WTC11 (cell line): ENCODE measurements around the gene CTNNA3. TPM values are rescaled to one million over a fixed set of nuclear protein-coding genes. Genes with fewer than 3 reads are reported as not detected.

Experiments
- ATAC-seq: fragments of 200-7000 bp; cut with Tn5 transposase; 2 replicates; pipeline ENCODE4 v1.10.0; 2021; ENCODE audit warnings: mild to moderate bottlenecking, moderate library complexity
- CTCF ChIA-PET: fragments of 300-600 bp; sonication (Branson Sonifier 250); formaldehyde crosslinking; loops from one replicate; lab custom pipeline; 2021; ENCODE audit warnings: antibody characterized with exemption; lab: Charles Lee
- POLR2A ChIA-PET: fragments of 350-600 bp; sonication (Branson Sonifier 250); formaldehyde crosslinking; loops from one replicate; lab custom pipeline; 2021; ENCODE audit warnings: antibody characterized with exemption; lab: Charles Lee
- DNase-seq: peaks from one replicate; pipeline ENCODE4 v3.0.0; 2021; ENCODE audit warnings: low spot score
- H3K27ac Mint-ChIP-seq: 2 replicates; pipeline ENCODE4 v1.8.0; 2021; ENCODE audit warnings: mixed read lengths
- H3K27me3 Mint-ChIP-seq: 2 replicates; pipeline ENCODE4 v1.8.0; 2021; ENCODE audit warnings: low read depth, mild to moderate bottlenecking, moderate library complexity, mixed read lengths
- H3K36me3 Mint-ChIP-seq: 2 replicates; pipeline ENCODE4 v1.8.0; 2021; ENCODE audit warnings: mixed read lengths
- H3K4me1 Mint-ChIP-seq: 2 replicates; pipeline ENCODE4 v1.8.0; 2022; ENCODE audit warnings: mixed read lengths
- H3K4me3 Mint-ChIP-seq: 2 replicates; pipeline ENCODE4 v1.8.0; 2021; ENCODE audit warnings: mild to moderate bottlenecking, moderate library complexity, mixed read lengths
- H3K9me3 Mint-ChIP-seq: 2 replicates; pipeline ENCODE4 v1.8.0; 2021; ENCODE audit warnings: mixed read lengths
- ATF1 ChIP-seq: sonication (generic); formaldehyde crosslinking; IDR thresholded peaks from 2 replicates; pipeline ENCODE4 v1.8.1; 2023; ENCODE audit warnings: mild to moderate bottlenecking, moderate library complexity, missing genetic modification reagents
- FOXP1 ChIP-seq: sonication (generic); formaldehyde crosslinking; IDR thresholded peaks from 2 replicates; pipeline ENCODE4 v1.8.0; 2022; ENCODE audit warnings: missing genetic modification reagents, mild to moderate bottlenecking, moderate library complexity, borderline replicate concordance
- NR1H2 ChIP-seq: sonication (generic); formaldehyde crosslinking; IDR thresholded peaks from 2 replicates; pipeline ENCODE4 v1.9.0; 2021; ENCODE audit warnings: mild to moderate bottlenecking, moderate library complexity, missing genetic modification reagents
- NR2C2 ChIP-seq: sonication (generic); formaldehyde crosslinking; IDR thresholded peaks from 2 replicates; pipeline ENCODE4 v1.8.0; 2022; ENCODE audit warnings: mild to moderate bottlenecking, missing genetic modification reagents
- NR3C1 ChIP-seq: sonication (generic); formaldehyde crosslinking; conservative IDR thresholded peaks from 2 replicates; pipeline ENCODE4 v1.8.1; 2023; ENCODE audit warnings: low read depth, mild to moderate bottlenecking, missing genetic modification reagents
- TCF7 ChIP-seq: sonication (generic); formaldehyde crosslinking; IDR thresholded peaks from 2 replicates; pipeline ENCODE4 v1.8.0; 2022; ENCODE audit warnings: mild to moderate bottlenecking, low read depth, missing genetic modification reagents, moderate library complexity
- ZNF232 ChIP-seq: sonication (generic); formaldehyde crosslinking; IDR thresholded peaks from 2 replicates; pipeline ENCODE4 v1.8.0; 2022; ENCODE audit warnings: mild to moderate bottlenecking, missing genetic modification reagents
- ZNF671 ChIP-seq: fragments of 250-450 bp; sonication (Bioruptor Pico); IDR thresholded peaks from 2 replicates; pipeline ENCODE4 v1.8.0; 2021; ENCODE audit warnings: mild to moderate bottlenecking
- total RNA-seq: library from RNA; stranded (reverse); gene quantifications from 3 replicates; pipeline ENCODE4 v1.2.3, GENCODE V29; 2021
- TF ChIP-seq, protein P1 (sequence below): sonication (generic); formaldehyde crosslinking; IDR thresholded peaks from 2 replicates; pipeline ENCODE4 v1.8.1; 2023; ENCODE audit warnings: mild to moderate bottlenecking, missing genetic modification reagents, borderline replicate concordance
- TF ChIP-seq, protein P2 (sequence below): fragments of 250-450 bp; sonication (Bioruptor Pico); IDR thresholded peaks from 2 replicates; pipeline ENCODE4 v1.9.0; 2021; ENCODE audit warnings: mild to moderate bottlenecking
- TF ChIP-seq, protein P3 (sequence below): sonication (generic); formaldehyde crosslinking; IDR thresholded peaks from 2 replicates; pipeline ENCODE4 v1.8.1; 2023; ENCODE audit warnings: mild to moderate bottlenecking, missing genetic modification reagents, moderate library complexity
- TF ChIP-seq, protein P4 (sequence below): fragments of 250-450 bp; sonication (Bioruptor Pico); IDR thresholded peaks from 2 replicates; pipeline ENCODE4 v1.9.0; 2021; ENCODE audit warnings: moderate library complexity, mild to moderate bottlenecking, inconsistent platforms, borderline replicate concordance
- TF ChIP-seq, protein P5 (sequence below): fragments of 250-450 bp; sonication (Bioruptor Pico); IDR thresholded peaks from 2 replicates; pipeline ENCODE4 v1.9.0; 2021; ENCODE audit warnings: mild to moderate bottlenecking, borderline replicate concordance
- TF ChIP-seq, protein P6 (sequence below): sonication (generic); formaldehyde crosslinking; IDR thresholded peaks from 2 replicates; pipeline ENCODE4 v1.8.0; 2022; ENCODE audit warnings: mild to moderate bottlenecking, missing genetic modification reagents
- TF ChIP-seq, protein P7 (sequence below): sonication (generic); formaldehyde crosslinking; IDR thresholded peaks from 2 replicates; pipeline ENCODE4 v1.8.0; 2023; ENCODE audit warnings: mild to moderate bottlenecking, missing genetic modification reagents
- TF ChIP-seq, protein P8 (sequence below): sonication (generic); formaldehyde crosslinking; IDR thresholded peaks from 2 replicates; pipeline ENCODE4 v1.8.1; 2023; ENCODE audit warnings: mild to moderate bottlenecking, moderate library complexity, missing genetic modification reagents

The CTNNA3 gene
- total RNA-seq, 1 experiment from 2014 or later: 6.1 TPM

DNA sequence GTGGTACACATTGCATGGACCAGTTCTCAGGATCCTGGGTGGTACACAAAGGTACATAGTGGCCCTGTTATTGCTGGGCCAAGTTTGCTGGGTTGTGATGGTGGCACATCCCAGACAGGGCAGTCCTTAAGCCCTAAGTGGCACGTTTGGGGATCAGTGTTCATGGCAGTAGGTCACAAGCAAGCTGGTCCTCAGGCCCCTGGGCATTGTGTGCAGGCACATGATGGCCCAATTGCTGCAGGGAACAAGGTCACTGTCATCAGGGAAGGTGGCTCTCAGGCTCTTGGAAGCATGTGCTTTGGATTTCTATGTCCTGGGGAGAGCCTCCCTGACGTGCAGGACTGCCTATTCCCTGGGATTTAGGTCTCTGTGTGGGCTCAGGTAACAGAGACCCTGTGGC is 1182.5 kb downstream of the CTNNA3 start:
- POLR2A ChIA-PET: no interaction called here
- no peak overlapping the region for H3K4me3 Mint-ChIP-seq
- TF ChIP-seq, protein P1, sequence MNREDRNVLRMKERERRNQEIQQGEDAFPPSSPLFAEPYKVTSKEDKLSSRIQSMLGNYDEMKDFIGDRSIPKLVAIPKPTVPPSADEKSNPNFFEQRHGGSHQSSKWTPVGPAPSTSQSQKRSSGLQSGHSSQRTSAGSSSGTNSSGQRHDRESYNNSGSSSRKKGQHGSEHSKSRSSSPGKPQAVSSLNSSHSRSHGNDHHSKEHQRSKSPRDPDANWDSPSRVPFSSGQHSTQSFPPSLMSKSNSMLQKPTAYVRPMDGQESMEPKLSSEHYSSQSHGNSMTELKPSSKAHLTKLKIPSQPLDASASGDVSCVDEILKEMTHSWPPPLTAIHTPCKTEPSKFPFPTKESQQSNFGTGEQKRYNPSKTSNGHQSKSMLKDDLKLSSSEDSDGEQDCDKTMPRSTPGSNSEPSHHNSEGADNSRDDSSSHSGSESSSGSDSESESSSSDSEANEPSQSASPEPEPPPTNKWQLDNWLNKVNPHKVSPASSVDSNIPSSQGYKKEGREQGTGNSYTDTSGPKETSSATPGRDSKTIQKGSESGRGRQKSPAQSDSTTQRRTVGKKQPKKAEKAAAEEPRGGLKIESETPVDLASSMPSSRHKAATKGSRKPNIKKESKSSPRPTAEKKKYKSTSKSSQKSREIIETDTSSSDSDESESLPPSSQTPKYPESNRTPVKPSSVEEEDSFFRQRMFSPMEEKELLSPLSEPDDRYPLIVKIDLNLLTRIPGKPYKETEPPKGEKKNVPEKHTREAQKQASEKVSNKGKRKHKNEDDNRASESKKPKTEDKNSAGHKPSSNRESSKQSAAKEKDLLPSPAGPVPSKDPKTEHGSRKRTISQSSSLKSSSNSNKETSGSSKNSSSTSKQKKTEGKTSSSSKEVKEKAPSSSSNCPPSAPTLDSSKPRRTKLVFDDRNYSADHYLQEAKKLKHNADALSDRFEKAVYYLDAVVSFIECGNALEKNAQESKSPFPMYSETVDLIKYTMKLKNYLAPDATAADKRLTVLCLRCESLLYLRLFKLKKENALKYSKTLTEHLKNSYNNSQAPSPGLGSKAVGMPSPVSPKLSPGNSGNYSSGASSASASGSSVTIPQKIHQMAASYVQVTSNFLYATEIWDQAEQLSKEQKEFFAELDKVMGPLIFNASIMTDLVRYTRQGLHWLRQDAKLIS (CRISPR knock-in tag): no peak
- TF ChIP-seq, protein P2, sequence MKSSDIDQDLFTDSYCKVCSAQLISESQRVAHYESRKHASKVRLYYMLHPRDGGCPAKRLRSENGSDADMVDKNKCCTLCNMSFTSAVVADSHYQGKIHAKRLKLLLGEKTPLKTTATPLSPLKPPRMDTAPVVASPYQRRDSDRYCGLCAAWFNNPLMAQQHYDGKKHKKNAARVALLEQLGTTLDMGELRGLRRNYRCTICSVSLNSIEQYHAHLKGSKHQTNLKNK: no peak
- TF ChIP-seq ZNF232 (CRISPR knock-in tag): no peak
- TF ChIP-seq, protein P3, sequence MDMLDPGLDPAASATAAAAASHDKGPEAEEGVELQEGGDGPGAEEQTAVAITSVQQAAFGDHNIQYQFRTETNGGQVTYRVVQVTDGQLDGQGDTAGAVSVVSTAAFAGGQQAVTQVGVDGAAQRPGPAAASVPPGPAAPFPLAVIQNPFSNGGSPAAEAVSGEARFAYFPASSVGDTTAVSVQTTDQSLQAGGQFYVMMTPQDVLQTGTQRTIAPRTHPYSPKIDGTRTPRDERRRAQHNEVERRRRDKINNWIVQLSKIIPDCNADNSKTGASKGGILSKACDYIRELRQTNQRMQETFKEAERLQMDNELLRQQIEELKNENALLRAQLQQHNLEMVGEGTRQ (CRISPR knock-in tag): no peak
- H3K27ac Mint-ChIP-seq: no peak overlapping the region
- ATAC-seq (no peak), DNase-seq (no peak)
- H3K27me3 Mint-ChIP-seq: no peaks in the 10 kb centered on the region
- peaks cover 7% of the 10 kb centered on the region for H3K4me1 Mint-ChIP-seq
- no peaks in the 10 kb centered on the region for H3K9me3 Mint-ChIP-seq
- CTCF ChIA-PET: no interaction called here
- H3K36me3 Mint-ChIP-seq: no peaks in the 10 kb centered on the region

DNA sequence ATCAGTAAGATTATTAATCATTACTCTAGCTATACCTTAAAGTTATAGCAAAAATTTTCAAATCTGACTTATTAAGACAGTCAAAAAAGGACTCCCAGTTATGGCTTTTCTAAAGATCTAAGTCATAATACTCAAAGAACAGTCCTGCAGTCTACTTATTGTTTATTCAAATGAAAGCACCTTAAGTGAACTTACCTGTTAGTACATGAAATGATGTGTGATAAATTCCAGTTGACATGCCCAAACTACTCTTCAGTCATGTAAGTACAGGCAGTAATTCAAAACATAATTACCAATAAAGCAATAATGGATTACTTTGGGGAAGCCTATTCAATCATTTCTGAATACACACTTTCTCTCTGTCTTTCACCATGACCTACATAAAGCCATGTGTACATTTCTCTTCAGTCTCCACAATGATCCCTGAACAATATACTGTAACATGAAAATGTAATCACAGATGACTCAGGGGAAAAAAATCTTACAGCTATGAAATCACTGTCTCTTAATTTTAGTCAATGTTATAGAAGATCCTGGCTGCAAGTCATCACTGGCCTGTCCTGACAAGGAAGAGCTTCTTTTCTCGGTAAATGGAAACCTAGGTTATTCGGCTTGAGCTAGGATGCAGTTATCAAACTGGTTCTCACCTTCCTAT is 1190.9 kb downstream of the CTNNA3 start:
- Mint-ChIP-seq H3K4me3 (no peak overlapping the region), H3K36me3 (no peaks in the 10 kb centered on the region), H3K27ac (no peak overlapping the region), H3K9me3 (peaks cover 4% of the 10 kb centered on the region; the same call in 1 of the 2 replicates), H3K27me3 (no peaks in the 10 kb centered on the region), H3K4me1 (no peaks in the 10 kb centered on the region)
- no peak for ATAC-seq
- ChIA-PET POLR2A (no interaction called here), CTCF (no interaction called here)
- TF ChIP-seq, protein P4, sequence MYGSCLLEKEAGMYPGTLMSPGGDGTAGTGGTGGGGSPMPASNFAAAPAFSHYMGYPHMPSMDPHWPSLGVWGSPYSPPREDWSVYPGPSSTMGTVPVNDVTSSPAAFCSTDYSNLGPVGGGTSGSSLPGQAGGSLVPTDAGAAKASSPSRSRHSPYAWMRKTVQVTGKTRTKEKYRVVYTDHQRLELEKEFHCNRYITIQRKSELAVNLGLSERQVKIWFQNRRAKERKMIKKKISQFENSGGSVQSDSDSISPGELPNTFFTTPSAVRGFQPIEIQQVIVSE (CRISPR knock-in tag): no peak
- TF ChIP-seq, protein P5, sequence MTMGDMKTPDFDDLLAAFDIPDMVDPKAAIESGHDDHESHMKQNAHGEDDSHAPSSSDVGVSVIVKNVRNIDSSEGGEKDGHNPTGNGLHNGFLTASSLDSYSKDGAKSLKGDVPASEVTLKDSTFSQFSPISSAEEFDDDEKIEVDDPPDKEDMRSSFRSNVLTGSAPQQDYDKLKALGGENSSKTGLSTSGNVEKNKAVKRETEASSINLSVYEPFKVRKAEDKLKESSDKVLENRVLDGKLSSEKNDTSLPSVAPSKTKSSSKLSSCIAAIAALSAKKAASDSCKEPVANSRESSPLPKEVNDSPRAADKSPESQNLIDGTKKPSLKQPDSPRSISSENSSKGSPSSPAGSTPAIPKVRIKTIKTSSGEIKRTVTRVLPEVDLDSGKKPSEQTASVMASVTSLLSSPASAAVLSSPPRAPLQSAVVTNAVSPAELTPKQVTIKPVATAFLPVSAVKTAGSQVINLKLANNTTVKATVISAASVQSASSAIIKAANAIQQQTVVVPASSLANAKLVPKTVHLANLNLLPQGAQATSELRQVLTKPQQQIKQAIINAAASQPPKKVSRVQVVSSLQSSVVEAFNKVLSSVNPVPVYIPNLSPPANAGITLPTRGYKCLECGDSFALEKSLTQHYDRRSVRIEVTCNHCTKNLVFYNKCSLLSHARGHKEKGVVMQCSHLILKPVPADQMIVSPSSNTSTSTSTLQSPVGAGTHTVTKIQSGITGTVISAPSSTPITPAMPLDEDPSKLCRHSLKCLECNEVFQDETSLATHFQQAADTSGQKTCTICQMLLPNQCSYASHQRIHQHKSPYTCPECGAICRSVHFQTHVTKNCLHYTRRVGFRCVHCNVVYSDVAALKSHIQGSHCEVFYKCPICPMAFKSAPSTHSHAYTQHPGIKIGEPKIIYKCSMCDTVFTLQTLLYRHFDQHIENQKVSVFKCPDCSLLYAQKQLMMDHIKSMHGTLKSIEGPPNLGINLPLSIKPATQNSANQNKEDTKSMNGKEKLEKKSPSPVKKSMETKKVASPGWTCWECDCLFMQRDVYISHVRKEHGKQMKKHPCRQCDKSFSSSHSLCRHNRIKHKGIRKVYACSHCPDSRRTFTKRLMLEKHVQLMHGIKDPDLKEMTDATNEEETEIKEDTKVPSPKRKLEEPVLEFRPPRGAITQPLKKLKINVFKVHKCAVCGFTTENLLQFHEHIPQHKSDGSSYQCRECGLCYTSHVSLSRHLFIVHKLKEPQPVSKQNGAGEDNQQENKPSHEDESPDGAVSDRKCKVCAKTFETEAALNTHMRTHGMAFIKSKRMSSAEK (CRISPR knock-in tag): no peak
- TF ChIP-seq ATF1: no peak
- TF ChIP-seq, protein P6, sequence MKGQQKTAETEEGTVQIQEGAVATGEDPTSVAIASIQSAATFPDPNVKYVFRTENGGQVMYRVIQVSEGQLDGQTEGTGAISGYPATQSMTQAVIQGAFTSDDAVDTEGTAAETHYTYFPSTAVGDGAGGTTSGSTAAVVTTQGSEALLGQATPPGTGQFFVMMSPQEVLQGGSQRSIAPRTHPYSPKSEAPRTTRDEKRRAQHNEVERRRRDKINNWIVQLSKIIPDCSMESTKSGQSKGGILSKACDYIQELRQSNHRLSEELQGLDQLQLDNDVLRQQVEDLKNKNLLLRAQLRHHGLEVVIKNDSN: no peak
- no peak for TF ChIP-seq ZNF671
- TF ChIP-seq FOXP1 (CRISPR knock-in tag): no peak
- no peak for TF ChIP-seq NR1H2 (CRISPR knock-in tag)
- TF ChIP-seq NR2C2 (CRISPR knock-in tag): no peak
- TF ChIP-seq, protein P7, sequence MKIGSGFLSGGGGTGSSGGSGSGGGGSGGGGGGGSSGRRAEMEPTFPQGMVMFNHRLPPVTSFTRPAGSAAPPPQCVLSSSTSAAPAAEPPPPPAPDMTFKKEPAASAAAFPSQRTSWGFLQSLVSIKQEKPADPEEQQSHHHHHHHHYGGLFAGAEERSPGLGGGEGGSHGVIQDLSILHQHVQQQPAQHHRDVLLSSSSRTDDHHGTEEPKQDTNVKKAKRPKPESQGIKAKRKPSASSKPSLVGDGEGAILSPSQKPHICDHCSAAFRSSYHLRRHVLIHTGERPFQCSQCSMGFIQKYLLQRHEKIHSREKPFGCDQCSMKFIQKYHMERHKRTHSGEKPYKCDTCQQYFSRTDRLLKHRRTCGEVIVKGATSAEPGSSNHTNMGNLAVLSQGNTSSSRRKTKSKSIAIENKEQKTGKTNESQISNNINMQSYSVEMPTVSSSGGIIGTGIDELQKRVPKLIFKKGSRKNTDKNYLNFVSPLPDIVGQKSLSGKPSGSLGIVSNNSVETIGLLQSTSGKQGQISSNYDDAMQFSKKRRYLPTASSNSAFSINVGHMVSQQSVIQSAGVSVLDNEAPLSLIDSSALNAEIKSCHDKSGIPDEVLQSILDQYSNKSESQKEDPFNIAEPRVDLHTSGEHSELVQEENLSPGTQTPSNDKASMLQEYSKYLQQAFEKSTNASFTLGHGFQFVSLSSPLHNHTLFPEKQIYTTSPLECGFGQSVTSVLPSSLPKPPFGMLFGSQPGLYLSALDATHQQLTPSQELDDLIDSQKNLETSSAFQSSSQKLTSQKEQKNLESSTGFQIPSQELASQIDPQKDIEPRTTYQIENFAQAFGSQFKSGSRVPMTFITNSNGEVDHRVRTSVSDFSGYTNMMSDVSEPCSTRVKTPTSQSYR: no peak
- no peak for TF ChIP-seq TCF7 (CRISPR knock-in tag)
- no peak for TF ChIP-seq NR3C1 (CRISPR knock-in tag)
- TF ChIP-seq, protein P8, sequence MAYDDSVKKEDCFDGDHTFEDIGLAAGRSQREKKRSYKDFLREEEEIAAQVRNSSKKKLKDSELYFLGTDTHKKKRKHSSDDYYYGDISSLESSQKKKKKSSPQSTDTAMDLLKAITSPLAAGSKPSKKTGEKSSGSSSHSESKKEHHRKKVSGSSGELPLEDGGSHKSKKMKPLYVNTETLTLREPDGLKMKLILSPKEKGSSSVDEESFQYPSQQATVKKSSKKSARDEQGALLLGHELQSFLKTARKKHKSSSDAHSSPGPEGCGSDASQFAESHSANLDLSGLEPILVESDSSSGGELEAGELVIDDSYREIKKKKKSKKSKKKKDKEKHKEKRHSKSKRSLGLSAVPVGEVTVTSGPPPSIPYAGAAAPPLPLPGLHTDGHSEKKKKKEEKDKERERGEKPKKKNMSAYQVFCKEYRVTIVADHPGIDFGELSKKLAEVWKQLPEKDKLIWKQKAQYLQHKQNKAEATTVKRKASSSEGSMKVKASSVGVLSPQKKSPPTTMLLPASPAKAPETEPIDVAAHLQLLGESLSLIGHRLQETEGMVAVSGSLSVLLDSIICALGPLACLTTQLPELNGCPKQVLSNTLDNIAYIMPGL (CRISPR knock-in tag): no peak
- DNase-seq: no peak
